ENCODE results near the gene TBC1D22A. TPM values are rescaled to one million over a fixed set of nuclear protein-coding genes. Genes with fewer than 3 reads are reported as not detected.

Gene TBC1D22A
- total RNA-seq, 1 donor from 2014 or later, result 9.4 TPM

DNA sequence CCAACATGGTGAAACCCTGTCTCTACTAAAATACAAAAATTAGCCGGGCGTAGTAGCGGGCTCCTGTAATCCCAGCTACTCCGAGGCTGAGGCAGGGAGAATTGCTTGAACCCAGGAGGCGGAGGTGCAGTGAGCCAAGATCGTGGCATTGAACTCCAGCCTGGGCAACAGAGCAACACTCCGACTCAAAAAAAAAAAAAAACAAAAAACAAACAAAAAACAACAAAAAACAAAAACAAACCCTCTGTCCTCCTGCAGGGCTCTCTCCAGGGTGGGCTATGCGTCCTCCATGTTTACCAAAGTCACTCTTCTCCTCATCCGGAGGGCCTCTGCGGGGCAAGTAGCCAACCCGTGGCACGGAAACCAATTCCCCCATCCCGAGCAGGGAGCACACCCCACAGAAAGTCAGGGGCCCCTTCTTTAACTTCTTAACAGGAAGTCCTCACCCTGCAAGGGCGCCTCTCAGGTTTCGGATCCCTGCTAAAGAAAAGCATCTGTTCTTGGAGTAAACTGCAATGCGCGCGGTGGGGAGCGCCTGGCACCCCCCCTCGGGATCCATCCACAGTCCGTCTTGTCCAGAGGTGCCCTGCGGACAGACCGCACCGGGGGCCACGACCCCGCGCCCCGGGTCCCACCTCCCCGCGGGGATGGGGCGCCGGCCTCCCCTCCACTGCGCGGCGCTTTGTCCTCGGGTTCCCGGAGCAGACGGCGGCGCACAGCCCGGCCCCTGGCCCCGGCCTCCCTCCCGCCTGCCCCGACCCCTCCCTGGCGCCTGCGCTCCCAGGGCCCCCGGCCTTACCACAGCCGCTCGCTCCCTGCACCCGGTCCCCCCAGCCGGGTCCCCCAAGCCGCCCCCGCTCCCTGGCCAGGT lies 25.1 kb upstream of the TBC1D22A start:
- DNase-seq (ENCODE audit: low spot score), result peak; percentile 60

DNA sequence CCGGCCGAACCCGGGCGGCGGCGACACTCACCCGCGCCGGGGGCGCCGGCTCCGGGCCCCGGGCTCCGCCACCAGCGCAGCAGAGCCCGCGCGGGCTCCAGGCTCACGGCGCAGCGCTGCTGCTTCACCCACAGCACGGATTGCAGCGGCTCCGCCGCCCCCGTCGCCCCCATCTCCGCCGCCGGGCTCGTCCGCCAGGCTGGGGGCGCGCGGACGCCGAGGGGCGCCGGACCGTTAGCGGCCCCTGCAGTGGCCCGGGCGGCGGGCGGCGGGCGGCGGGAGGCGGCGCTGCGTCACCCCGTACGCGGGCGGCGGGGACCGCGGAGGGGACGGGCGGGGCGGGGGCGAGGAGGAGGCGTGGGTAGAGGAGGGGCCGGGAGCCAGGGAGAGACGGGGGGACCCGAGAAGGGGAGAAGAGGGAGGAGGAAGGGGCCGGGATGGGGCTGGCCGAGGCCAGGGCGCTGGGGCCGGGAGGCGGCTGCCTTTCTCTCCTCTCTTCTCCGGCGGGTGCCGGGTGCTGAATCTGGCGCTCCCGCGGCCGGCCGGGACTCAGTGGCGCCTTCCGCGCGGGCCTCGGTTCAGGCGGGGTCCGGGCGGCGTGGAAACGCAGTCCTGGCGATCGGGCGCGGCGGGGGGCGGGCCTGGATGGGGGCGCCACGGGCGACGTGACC lies 24.3 kb upstream of the TBC1D22A start, which contains the start of gene CERK:
CERK (minus strand) TSS at position 277 of the 671 bp plus-strand sequence; CDS start at position 173, 104 bp downstream.
- DNase-seq (ENCODE audit: low spot score), result peak; percentile 88

GRCh38 chr22:46738647-46739093 lies 23.8 kb upstream of the TBC1D22A start:
- DNase-seq (ENCODE audit: low spot score), result peak; percentile 51

DNA sequence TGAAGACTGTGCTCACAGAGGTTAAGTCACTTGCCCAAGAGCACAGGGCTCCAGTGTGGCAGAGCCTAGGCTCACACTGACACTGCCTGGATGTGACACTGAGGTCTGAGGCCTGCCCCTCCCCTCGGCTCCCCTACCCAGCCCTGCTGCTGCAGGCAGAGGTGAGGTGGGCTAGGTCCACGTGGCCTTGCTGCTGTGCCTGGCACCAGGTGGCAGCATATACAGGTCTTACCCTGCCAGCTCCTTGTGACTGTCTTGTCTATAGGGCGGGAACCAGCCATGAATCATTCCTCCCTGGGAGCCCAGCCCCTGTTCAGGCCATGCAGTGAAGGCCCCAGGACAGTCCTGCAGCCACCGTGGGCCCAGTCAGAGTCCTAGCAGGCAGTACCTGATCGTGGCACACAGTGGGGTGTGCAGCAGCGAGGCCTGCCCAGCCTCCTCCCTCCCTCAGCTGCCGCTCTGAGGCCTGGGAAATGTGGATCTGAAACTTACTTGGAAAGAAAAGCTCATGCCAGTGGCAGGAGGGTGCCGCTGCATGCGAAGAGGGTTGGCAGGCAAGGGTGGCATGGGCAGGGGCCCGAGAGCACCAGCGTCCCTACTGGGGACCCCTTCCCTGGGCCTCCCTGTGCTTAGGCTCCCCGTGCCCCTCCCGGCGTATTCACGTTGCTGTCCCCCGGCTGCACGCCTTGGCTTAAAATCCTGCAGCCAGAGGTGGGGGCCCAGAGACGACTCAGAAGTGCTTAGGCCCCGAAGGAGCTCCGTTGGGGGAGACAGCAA lies 23.2 kb upstream of the TBC1D22A start:
- DNase-seq (ENCODE audit: low spot score), result peak; percentile 80

GRCh38 chr22:46740910-46741780 lies 21.3 kb upstream of the TBC1D22A start:
- no peak for DNase-seq (ENCODE audit: low spot score)

DNA sequence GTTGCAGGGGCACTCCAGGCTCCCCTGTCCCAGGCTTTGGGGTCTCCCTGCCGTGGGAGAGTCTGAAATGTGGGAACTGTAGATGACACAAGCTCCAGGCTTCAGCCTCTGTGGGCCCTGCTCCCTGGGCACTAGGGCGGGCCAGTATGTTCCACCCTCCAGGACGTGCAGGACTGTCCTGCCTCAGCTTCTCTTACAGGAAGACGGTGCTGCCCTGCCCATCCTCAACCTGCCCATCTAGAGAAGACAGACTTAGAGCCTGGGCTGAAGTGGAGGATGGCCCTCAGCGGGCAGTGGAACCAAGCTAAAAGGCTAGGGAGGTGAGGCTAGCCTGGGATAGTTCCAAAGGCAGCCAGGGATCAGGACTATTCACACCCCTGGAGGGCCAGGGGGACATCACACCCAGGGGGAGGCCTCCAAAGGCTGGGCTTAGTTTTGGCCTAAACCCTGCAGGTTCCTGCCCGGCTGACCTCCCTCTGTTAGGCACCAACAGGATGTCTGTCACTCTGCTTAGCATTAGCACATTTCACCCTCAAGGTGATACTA lies 20.4 kb upstream of the TBC1D22A start:
- no peak for DNase-seq (ENCODE audit: low spot score)

GRCh38 chr22:46742576-46743221 lies 19.8 kb upstream of the TBC1D22A start:
- no peak for DNase-seq (ENCODE audit: low spot score)

DNA sequence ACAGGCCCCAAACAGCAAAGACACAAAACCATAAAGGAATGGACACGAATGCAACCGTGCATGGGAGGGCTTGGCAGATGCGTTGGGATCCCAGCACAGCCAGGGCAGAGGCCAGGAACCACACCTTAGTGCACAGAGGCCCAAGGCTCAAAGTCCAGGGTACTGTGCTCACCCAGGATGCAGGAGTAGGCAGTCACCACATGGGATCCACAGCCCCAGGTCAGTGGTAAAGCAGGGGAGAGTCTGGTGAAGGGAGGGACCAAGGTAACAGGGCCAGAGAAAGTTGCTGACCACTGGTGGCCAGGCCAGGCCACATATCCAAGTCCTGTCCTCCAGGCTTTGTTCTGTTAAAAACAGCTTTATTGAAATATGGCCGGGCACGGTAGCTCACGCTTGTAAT lies 17.9 kb upstream of the TBC1D22A start:
- DNase-seq (ENCODE audit: low spot score), result no peak

GRCh38 chr22:46746192-46746591 lies 16.3 kb upstream of the TBC1D22A start:
- DNase-seq (ENCODE audit: low spot score), result no peak

- DNase-seq (ENCODE audit: low spot score), result no peak
Measured at GRCh38 chr22:46746620-46747019, 15.8 kb upstream of the TBC1D22A start.

DNA sequence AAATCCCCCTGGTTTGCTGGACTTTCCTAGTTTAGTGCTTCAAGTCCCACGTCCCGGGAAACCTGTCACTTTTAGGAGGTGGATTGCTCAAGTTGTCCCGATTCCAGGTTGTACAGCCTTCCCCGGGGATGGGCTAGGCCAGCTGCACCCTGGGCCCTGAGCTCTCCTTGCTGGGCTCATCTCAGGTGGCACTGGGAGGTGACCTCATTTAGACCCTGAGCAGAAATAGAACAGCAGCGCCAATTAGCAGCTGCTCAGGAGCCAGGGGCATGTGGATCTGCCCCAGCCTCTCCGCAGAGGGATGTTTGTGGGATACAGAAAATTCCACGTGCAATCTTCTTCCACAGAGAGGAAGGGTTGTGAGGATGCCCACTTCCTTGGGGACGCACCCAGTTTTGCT lies 14.8 kb upstream of the TBC1D22A start:
- no peak for DNase-seq (ENCODE audit: low spot score)

DNA sequence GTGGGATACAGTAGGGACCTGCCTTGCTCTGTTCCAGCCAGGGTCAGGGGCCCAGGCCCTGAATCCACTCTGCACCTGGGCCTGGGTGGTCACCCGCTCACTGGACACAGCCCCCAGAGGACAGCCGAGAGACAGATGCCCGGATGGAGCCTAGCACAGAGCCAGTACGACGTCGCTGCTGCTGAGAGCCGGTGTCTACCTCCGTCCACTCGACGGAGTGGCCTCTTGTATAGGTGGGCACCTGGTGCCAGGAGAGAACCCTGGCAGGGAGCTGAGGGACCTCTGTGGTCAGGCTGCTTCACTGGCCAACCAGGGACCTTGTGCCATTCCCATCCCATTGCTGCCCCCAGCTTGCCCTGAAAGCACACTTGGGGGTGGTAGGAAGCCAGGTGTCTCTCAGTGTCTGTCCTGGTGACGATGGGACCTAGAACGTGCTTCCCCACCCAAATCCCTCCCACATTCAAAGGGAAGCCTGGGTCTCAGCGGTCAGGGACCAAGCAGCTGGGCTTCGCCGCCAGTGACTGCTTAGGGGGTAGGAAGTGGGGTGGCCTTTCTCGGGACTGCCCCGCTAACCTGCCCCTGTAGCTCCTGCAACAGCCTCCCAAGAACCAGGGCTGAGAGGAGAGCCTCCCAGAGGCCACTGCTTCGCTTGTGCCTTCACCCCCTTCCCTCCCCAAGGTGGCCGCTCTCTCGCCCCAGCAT lies 14.1 kb upstream of the TBC1D22A start:
- DNase-seq (ENCODE audit: low spot score), result no peak

DNA sequence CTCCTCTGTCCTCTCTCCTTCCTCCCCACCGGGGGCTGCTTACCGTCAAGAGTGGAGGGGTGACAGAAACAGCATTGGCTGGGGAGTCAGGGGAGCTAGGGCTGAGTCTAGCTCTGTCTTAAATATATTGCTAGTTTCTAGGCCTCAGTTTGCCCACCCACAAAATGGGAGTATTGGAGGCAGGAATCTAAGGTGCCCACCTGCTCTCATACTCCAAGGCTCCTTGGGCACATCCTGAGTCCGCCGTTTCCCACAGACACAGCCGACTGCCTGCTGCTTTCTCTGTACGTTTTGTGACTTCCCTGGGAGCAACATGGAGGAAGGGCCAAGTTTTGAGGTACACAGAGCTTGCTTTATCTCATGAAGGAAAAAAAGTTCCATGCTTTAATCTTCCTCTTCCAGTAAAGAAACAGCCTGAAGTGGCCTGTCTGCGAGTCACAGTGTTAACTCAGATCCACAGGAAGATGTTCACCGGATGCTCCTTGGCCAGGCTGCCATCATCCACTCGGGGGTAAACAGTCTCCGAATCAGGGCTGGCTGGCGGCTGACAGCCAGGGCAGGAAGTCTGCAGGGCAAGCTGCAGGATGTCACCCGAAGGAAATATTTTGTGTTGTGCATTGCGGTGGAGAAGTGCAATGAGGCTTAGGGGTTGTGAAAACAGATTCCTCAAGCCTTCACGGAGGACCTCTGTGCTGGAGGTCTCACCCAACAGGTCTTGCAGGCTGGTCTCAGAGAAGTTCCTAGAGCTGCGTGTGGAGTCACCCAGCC lies 13.4 kb upstream of the TBC1D22A start:
- peak; percentile 43 for DNase-seq (ENCODE audit: low spot score)

GRCh38 chr22:46749682-46750529 lies 12.5 kb upstream of the TBC1D22A start:
- no peak for DNase-seq (ENCODE audit: low spot score)

DNA sequence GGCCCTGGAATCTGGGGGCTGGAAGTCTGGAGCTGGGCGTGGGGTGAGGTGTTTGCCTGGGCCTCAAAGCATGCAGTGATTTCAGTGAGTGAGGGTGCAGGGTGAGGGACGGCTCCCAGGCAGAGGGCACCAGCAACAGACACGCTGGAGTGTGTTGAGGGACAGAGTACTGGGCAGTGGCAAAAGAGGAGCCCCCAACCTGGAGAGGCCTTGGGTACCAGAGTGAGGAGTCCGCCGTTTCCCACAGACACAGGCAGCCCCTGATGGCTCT lies 12.0 kb upstream of the TBC1D22A start:
- no peak for DNase-seq (ENCODE audit: low spot score)

DNA sequence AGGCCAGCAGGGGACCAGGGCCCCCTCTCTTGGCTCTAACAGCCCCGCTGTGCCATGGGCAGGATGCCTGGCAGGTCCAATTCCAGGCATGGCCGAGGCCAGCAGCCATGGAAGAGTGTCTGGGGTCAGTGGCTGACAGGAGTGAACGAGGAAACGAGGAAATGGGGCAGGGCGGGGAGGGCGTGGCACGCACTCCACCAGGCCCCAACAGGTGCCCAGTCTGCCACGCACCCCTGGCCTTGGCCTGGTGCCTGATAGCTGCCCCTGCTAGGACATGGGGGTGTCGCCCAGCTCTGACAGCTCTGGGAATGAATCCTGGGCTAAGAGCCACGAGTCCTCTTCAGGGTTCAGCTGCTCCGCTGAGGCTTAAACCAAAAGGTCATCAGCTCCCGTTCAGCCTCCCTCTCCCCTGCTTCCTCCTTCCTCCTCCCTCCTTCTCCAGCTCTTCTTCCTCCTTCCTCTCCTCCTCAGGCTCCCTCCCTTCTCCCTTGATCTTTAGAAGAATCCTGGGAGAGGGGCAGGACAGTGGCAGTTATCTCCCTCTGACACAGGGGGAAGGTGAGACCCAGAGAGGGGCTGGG lies 11.5 kb upstream of the TBC1D22A start:
- DNase-seq (ENCODE audit: low spot score), result no peak

DNA sequence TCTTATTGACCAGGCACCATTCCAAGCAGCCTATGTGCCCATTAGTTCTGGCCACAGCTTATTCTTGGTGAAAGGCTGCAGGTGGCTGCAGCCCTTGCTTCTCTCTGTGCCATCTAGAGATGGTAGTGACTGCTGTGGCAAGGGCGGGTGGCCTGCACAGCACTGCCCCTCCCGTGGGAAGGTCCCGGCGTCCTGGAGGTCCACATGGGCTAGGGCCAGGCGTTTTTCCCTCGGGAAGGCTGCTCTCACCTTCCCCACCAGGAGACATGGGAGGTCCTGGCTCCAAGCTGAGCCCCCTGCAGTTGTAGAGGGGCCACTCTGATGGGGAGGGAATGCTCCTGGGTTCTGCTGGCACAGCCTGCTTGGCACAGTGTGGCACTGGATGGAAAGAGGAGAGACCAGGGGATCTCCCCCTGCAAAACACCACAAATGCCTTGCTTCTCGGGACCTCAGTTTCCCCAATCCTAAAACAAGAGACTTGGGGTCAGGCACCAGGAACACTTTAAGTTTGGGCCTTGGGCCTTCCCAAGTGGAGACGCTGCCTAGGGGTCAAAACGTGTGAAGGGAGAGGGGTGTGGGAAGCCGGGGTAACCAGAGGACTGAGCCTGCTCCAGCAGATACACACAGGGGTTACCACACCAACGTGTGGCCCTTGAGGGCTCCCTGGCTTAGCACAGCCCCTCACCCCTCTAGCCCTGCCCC lies 10.0 kb upstream of the TBC1D22A start:
- no peak for DNase-seq (ENCODE audit: low spot score)
